DMS79 treated with DMSO at 0.1 percent for 48 hours (cell line): Measurements from ENCODE around the gene DICER1.
A peak's percentile ranks its signal among the peaks of the same experiment; 100 is the strongest.
"Not testable (repeated sequence)": the region's sequence is repeated elsewhere in the genome, so short reads cannot be mapped to it uniquely, and the experiment has no call there.

ENCODE experiments used
- DNase-seq: peaks from one replicate; lab custom pipeline; 2025; lab: John Stamatoyannopoulos, UW

DICER1 gene

DNA sequence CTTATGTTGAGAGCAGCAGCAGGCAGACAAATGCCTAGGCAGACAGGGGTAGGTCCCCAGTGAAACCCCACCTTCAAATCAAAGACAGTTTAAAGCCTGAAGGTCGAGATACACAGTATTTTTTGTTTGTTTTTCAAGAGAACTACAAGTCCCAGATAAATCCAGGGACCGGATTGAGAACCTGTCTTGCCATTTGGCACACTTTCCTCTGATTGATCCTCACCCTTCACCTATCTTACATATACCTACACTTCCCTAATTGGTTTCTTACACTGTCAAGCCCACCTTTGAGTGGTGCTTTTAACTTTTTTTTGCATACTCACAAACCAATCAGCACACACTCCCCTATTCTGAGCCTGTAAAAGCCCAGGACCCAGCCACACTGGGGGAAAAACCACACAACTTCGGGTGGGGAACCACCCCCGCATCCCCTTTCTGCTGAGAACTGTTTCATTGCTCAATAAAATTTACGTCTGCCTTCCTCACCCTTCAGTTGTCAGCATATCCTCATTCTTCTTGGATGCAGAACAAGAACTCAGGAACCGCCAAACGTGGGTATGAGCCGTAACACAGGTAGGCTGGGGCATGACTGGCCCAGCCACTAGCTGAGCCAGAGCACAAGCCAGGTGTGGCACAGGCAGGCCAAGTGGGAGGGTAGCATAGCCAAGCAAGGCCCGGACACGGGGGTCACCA lies 11.1 kb downstream of the DICER1 start:
- DNase-seq: no peak

DNA sequence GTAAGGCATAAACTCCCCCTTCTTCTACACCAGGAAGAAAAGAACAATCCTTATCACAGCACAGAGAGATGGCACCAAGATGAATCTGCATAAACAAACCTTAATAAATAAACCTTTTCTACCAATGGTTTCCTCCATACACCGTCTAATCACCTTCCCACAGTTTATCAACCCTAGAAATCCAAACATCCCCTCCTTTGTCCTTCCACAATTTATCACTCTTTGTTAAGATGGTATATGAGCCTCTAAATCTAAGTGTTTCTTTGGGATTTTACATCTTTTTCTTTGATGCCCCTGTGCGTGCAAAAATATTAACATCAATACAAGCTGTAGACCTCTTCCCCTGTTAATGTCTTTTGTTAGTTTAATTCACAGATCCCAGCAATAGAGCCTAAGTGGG lies 12.5 kb downstream of the DICER1 start:
- no peak for DNase-seq

DNA sequence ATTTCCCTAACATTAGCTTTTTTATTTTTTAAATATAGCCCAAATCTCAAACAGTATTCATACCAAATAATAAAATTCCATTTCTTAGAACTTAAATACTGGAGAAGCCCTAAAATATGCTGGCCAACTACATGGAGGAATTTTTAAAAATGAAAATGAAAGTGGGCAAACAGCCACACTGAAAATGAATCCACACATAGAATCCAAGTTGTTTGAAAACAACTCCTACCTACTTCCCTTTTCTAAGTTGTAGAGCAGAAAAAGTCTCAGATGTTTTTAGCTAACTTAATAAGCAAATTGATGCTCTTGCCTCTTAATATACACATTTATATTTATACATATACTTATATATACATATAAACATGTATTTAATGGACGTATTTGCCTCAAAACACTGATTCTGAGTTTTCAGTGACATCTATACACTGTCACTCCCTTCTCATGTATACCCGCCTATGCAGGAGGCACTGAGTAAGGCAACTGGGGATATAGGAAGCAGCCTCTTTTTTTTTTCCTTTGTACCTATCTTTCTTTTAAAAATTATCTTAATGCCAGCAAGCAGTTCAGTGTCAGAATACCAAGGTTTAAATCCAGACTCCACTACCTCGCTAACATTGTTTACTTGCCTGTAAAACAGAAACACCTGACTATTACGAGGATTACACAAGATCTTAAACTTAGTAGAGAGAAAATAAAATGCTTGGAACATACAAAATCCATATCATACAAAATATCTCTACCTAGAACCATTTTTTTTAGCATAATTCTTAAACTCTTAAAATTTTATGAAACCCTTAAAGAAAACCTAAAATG lies 13.3 kb downstream of the DICER1 start:
- DNase-seq: no peak

DNA sequence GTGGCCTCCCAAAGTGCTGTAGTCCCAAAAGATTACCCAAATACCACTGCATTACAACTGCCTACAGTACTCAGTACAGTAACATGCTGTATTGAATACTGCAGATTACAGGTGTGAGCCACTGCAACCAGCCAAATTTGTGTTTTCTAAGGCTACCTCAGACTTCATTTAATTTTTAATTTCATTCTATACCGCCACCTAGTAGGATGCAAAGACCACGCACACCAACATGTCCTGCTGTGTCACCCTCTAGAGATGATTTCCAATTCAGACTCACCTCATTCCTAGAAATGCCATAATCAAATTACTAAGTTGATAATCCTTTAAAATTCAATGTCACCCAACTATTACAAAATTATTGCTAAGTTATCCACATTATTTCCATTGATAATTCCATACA lies 15.1 kb downstream of the DICER1 start:
- no peak for DNase-seq

DNA sequence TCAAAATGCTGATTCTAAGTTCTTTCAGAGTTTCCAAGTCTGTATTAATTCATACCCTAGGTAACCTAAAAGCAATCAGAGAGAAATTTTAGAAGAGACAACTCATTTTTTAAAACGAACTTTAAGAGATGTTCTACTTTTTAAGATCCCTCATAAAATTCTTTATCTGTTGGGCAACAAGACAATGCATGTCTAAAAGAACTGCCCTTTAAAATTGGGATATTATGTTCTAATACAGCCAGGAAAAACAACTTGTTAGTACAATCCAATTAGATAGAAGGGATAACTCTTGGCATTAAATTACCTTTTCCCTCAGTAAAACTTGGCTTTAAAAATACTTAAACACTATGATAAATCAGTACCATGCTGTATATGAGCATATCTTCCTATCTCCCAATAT lies 15.6 kb downstream of the DICER1 start:
- DNase-seq: no peak

DNA sequence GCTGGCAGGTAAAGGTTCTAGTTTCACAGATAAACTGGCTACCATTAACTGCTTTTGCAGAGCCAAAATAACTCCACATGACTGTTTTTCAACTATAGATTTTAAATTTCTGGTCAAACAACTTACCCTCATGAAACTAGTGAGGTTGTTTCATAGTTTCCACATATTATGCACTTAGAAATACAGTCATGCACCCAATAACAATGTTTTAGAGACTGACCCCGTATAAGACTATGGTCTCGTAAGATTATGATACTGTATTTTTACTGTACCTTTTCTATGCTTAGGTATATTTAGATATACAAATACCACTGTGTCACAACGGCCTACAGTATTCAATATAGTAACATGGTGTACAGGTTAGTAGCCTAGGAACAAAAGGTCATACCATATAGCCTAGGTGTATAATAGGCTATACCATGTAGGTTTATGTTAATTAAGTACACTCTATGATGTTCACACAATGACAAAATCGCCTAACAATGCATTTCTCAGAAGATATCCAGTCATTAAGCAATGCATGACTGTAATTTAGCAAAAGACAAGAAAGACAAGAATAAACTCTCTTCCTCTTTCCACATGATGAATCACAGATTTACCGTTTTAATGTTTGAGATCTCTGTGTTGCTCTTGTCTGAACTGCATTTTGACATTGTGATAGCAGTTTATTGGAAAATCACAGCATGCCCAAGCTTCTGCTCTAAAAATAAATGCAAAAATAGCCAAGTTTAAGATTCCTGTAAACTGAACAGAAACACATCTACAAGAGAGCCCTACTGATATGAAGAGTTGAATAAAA lies 17.1 kb downstream of the DICER1 start:
- no peak for DNase-seq

DNA sequence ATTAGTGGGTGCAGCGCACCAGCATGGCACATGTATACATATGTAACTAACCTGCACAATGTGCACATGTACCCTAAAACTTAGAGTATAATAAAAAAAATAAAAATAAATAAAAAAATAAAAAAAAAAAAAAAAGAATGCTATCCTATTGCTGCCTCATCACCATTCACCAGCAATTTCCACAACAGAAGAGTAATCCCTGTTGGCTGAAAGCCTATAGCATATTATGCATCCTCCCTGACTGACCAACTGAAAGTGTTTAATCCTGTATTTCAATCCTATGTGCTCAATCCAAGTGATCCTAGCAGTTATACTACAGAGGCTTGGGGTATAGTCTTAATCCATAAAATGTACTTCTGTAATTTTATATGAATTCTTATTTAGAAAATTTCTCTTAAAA lies 18.5 kb downstream of the DICER1 start:
- no peak for DNase-seq

DNA sequence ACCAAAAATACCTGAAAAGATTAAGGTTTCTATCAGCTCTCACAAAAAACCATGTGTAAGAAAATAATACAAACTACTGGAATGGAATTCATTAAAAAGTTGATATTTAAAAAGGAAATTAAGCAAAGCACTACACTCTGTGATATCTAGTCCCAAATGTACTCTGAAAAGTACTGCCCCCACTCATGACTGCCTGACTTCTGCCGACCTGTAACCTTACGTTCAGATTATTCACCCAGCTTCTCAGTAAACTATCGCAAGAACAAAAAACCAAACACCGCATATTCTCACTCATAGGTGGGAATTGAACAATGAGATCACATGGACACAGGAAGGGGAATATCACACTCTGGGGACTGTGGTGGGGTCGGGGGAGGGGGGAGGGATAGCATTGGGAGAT lies 18.9 kb downstream of the DICER1 start:
- DNase-seq: not testable (repeated sequence)

DNA sequence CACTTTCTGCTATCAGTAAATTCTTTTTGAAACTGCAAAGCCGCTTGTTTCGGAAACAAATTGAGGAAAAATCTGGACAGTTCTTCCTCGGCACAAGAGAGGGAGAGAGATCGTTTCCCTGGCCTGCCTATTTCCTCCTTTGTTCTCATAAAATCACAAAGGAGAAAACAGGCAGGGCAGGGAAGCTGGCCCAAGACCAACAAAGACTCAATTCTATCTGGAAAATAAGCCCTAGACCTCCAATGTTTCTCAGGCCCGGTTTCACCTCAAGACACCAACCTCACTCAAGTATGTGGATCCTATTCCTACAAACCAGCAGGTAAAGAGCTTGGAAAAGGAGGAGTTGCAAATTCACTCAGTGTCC lies 19.5 kb downstream of the DICER1 start:
- peak; percentile 38 for DNase-seq

DNA sequence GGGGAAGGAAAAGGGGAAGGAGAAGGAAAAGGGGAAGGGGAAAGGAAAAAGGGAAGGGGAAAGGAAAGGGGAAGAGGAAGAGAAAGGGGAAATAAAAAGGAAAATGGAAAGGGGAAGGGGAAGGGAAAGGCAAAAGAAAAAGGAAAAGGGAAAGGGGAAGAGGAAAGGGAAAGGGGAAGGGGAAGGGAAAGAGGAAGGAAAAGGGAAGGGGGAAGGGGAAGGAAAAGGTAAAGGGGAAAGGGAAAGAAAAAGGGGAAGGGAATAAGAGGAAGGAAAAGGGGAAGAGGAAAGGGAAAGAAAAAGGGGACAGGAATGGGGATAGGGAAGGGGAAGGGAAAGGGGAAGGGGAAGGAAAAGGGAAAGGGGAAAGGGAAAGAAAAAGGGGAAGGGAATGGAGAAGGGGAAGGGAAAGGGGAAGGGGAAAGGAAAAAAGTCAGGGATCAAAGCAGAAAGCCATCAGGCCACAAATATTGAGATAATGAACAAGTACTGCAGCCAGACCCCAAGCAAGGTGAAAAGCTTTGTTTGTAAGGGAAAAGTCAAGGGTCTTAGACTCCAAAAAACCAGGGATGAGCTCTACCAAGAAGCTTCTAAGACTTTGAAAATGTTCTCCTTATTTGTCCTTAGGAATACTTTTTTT lies 20.0 kb downstream of the DICER1 start:
- no peak for DNase-seq

DNA sequence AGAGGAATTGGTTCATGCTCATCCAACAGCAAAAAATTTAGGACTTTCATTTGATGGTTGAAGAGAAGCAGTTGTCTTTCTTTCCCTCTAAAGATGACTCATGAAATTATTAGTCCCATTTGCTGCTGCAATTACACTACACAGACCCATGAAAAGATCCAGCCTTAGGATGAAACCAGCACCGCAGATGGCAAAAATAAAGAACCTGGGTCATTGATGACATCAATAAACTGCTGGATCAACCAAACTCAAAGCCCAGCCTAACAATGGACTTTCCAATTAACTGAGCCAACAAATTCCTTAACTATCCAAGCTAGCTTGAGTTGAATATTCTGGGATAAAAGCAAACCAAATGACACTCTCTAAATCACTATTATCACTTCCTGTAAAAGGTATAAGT lies 20.7 kb downstream of the DICER1 start:
- DNase-seq: no peak

DNA sequence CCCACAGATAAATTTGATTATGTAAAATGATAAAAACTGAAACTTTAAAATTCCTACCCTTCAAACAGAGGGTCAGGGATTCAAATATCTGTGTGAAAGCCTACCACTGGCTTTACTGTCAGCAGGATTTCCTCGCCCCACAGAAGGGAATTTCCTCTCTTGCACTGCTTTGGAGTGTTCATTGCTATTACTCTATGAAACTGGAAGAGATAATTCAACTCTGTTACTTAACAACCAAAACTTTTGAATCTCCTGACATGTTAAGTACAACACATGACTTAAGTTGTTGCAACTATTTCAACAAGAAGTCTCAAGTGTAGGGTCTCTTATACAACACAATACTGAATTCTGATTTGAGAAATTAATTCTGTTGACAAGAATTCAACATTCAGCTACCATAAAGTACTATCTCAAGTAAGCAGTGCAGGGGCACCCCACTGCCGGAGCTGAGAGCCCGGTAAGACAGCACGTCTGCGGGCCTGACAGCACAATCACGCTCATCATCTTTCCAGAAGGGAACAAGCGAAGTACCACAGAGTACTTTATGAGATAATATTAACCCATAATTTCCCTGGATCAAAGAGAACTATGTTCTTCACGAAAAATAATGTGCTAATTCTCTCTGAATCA lies 22.9 kb downstream of the DICER1 start:
- no peak for DNase-seq

DNA sequence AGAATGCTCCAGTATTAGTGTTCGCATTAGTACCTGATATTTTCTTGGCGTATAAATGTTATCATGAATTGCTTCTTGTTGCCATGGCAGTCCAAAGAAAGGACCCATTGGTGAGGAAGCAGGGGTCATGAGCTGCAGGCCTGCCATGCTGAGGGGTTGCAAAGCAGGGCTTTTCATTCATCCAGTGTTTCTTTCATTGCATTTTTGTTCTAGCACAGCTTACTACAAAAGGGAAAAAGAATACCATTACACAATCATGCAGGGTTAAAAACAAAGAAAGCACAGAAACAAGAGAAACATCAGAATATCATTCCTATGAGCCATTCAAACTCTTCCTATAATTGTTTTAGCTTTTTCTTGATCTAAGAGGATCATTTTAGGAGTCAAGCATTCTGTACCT lies 24.0 kb downstream of the DICER1 start:
- no peak for DNase-seq

DNA sequence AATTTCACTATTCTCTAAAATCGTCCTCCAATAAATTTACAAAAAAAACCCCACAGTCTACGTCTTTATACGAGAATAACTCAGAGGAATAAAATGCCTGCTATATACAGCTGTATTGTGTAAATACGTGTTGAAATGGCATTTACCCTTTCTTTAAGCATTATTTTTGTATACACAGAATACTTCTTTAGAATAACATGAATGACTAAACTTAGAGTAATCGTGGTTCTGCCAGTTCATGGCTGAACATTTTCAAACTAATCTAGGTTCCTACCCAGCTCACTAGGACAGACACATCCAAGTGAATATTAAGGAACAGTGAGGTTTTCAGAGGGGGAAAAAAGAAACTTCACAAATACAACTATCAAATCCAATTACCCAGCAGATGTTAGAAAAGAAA lies 24.6 kb downstream of the DICER1 start:
- no peak for DNase-seq

DNA sequence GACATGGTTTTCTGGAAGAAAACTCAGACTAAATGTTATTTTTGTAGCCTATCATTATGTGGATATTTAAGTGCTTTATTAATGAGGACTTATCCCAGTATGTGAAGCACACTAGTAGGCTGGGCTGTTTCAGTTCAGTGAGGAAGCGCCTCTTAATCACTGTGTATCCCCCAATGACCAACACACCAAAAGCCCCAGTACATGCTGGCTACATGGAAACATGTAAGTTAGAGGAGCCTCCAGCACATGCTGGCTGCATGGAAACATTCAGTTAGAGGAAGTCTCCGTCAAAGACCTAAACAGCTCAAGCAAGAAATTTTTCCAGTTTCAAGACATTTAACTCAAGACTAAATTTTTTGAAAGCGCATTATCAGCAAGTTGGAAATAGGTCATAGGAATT lies 26.8 kb downstream of the DICER1 start:
- no peak for DNase-seq

DNA sequence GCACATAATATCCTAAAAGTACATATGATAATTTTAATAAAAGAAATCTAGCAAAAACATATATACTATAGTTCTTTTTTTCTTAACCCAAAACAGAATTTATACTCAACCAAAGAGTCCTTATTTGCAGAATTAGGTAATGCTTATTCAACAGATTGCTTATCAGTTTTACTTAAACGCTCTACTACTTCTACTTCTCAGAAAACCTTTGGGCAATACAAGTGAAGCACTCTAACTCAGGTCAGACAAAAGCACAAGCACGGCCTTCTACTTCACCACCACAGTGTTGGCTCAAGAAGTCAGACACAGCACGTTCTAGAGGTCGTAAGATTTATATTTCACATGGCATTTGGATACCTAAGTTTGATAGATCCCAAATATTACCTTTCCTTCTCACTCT lies 29.2 kb downstream of the DICER1 start:
- DNase-seq: no peak

DNA sequence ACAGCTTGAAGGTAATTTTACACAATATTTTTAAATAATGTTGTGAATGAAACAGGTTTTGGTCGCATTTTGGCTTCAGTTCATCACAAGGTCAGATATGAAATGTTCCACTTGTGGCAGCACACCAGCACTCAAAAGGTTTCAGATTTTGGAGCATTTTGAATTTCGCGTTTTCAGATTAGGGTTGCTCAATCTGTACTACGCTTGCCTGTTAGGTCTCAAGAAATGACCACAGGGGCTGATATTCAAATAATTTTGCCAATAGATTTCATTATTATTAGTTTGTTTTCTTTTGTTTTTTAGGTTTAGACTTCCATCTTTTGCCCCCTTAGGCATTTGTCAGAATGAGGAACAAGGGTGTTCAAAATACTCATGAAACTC lies 29.8 kb downstream of the DICER1 start:
- no peak for DNase-seq

DNA sequence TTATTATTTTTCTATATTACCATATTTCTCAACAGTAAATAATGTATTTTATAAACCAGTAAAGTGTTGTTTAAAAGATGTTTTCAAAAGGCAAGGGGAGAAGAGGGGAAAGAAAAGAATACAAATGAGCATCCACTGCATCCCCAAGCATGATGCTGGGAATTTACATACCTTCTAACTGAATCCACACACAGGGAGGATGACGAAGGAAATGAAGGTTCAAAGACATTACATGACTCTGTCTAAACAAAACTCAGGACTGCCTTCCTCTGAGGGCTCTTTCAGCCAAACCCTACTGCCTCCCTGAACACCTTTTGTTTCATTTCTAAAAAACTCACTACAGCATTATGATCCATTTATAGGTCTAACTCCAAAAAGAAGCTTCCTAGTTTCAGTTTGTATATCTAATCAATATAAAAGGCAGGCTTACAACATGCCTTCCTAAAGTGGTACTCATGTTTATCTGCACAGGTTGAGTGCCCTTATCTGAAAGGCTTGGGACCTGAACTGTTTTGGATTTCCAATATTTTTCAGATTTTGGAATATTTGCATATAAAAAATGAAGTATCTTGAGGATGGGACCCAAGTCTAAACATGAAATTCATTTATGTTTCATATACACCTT lies 30.3 kb downstream of the DICER1 start:
- DNase-seq: no peak

DNA sequence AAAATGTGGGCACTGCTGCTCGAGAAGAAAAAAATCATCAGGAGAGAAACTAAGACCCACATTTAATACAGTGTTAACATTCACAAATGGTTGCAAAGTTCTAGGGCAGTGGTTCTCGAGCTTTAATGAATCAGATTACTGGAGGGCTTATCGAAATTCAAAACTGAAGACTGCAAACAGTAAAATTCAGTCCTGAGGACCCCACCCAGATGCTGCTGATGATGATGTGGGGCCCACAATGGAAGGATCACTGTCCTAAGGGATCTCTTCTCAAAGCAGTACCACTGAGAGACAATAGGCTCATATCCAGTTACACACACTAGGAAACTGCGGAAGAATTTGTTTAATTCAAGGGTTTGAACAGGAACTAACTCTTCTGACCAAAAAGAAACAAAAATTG lies 31.4 kb downstream of the DICER1 start:
- DNase-seq: no peak

DNA sequence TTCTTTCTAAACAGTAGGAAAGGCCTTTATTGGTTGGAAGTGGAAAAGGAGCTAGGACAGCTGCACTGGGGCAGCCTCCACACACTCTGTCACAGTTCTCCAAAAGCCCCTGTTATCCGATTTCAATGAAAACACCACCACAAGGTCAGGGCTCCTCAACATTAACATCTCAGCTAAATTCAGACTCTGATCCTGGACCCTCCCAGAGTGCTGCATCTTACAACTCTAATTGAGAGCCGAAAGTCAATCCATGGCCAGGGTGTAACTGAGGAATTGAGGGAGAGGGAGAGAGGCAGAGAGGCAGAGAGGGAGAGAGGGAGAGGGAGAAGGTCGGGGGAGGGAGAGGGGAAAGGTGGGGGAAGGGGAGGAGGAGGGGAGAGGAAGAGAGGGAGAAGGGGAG lies 32.1 kb downstream of the DICER1 start:
- no peak for DNase-seq

DNA sequence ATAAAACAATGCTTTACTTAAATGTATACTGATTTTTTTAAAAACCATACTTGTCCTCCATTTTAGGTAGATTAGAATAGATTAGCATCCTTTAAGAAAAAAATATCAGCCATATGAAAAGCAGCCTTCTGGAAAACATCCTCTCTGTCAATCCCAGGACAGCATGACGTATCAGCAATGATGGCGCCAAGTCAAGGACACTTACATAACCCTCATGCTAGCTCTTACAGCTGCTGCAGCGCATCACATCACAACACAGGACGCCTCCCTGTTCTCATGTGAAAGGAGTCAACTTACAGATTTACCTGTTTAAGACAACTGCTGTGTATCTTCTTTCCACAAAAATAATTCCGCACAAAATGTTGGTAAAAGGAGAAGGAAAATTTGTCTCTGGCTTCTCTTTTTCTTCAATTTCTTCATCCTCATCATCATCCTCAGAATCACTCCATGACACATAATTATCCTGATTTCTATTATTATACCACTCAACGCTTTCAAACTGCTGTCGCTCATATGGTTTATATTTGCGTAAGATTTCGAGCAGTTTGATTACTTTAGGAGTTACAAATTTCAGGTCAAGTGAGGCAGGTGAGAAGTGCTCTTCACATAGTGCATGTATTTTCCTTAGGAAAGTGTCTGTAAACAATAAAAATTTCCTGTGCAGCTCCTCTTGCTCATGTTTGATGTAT lies 33.3 kb downstream of the DICER1 start:
- no peak for DNase-seq
